HG03521 (cell line): ENCODE measurements around the gene N4BP2.
"Not testable (repeated sequence)": the region's sequence is repeated elsewhere in the genome, so short reads cannot be mapped to it uniquely, and the experiment has no call there.

Experiments used
- ATAC-seq: cut with Tn5 transposase; IDR thresholded peaks from one replicate; pipeline ENCODE4 v1.9.1; 2021; ENCODE audit warnings: mild to moderate bottlenecking, moderate library complexity; ENCODE audit not compliant: unreplicated experiment

N4BP2 gene

DNA sequence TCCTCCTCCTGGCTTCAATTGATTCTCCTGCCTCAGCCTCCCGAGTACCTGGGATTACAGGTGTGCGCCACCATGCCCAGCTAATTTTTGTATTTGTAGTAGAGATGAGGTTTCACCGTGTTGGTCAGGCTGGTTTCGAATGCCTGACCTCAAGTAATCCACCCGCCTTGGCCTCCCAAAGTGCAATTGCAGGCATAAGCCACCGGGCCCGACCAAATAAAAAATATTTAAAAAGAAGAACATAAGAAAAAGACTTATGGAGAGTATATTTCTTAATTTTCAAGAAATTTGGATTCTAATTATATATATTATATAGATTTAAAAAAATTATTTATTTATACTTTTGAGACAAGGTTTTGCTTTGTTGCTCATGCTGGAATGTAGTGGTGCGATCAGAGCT, 29.8 kb downstream of the N4BP2 start:
- no peak for ATAC-seq

DNA sequence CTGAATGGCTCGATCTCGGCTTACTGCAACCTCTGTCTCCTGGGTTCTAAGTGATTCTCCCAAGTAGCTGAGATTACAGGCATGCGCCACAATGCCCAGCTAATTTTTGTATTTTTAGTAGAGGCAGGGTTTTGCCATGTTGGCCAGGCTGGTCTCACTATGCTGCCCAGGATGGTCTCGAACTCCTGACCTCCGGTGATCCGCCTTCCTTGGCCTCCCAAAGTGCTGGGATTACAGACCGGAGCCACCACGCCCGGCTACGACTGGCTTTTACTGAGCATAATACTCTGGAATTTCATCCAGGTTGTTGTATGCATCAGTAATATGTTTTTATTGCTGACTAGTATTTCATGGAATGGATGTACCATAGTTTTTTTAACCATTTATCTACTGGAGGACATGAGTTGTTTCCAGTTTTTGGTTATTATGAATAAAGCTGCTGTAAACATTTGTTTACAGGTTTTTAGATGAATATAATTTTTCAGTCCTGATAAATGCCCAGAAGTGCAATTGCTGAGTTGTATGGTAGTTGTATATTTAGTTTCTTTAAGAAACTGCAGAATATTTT, 31.2 kb downstream of the N4BP2 start:
- ATAC-seq, result no peak

DNA sequence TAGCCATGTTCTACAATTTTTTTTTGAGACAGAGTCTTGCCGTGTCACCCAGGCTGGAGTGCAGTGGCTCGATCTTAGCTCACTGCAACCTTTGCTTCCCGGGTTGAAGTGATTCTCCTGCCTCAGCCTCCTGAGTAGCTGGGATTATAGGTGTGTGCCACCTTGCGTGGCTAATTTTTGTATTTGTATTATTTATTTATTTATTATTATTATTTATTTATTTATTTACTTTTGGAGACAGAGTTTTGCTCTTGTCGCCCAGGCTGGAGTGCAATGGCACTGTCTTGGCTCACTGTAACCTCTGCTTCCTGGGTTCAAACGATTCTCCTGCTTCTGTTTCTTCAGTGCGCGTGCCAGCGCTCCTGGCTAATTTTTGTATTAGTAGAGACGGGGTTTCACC, 36.8 kb downstream of the N4BP2 start:
- not testable (repeated sequence) for ATAC-seq

DNA sequence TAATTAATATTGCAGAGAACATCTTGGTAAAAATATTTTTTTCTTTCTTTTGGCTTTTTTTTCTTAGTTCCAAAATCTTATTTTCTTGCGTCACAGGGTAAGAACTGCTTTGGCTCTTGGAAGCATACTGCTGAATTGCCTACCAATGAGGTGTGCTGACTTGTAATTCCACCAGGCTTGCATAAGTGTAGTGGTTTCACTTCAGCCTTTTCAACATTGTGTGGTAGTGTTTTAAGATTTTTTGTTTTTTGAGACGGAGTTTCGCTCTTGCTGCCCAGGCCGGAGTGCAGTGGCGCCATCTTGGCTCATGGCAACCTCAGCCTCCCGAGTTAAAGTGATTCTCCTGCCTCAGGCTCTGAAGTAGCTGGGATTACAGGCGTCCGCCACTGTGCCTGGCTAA, 42.4 kb downstream of the N4BP2 start:
- ATAC-seq, result no peak

DNA sequence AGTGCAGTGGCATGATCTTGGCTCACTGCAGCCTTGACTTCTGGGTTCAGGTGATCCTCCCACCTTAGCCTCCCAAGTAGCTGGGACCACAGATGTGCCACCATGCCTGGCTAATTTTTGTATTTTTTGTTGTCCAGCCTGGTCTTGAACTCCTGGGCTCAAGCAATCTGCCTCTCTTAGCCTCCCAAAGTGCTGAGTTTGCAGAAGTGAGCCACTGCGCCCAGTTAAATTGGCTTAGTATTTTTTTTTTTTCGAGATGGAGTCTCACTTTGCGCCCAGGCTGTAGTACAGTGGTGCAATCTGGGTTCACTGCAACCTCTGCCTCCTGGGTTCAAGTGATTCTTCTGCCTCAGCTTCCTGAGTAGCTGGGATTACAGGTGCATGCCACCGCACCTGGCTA, 50.5 kb downstream of the N4BP2 start:
- ATAC-seq, result not testable (repeated sequence)

DNA sequence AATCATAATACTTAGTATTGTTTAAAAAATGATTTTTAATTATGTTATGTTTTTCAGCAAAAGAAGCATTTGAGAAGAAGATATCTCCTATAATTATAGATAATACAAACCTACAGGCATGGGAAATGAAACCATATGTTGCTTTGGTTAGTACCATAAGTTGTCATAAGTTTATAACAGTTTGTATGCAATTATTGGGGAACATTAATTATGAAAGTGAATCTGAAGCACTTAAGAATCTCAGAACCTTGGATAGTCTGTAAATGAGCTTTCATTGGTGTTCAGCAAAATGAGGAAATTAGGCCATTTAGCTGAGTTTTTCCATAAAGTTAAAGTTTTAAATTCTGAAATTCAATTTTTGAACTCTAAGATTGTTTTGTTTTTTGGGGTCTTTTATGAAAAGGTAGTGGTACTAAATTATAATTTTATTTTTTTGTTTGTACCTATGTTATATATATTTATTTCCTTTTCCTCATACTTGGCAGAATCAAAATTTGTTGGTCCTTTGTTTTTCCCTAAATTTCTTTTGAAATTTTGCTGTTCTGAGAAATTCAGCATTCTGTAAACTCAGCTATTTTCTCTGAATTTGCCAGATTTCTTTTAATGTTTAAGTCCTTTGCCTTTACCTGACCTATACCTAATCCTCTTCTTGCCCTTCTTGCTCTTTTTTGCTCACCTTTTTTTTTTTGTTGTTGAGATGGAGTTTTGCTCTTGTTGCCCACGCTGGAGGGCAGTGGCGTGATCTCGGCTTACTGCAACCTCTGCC, 55.6 kb downstream of the N4BP2 start:
- no peak for ATAC-seq

DNA sequence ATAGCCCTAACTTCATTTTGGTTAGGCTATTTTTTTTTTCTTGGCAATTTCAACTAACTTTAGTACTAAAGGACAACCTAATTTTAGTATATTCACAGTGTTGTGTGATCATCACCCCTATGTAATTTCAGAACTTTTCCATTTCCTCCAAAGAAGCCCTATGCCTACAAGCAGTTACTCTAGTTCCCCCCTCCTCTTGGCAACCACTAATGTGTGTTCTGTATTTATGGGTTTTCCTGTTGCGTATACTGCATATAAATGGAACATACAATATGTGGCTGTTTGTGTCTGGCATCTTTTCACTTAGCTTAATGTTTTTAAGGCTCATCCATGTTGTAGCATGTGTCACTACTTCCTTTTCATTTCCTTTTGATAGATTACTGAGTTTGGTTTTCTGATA, 57.6 kb downstream of the N4BP2 start:
- ATAC-seq, result no peak

DNA sequence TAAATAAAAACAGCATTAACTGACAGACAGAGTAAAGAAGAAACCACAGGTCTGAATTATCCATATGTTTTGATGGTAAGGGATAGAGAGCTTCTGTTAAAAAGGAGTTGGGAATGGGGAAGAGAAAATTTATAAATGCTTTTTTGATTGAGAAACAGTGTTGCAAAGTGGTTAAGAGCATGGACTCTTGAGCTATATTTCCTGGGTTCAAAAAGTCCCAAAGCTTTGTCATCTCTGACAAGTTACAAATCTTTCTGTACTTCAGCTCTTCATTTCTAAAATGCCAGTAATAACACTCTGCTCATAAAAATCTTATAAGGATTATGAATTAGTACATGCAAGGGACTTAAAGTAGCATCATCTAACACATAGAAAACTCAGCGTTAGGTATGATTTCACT, 62.2 kb downstream of the N4BP2 start:
- ATAC-seq, result no peak

DNA sequence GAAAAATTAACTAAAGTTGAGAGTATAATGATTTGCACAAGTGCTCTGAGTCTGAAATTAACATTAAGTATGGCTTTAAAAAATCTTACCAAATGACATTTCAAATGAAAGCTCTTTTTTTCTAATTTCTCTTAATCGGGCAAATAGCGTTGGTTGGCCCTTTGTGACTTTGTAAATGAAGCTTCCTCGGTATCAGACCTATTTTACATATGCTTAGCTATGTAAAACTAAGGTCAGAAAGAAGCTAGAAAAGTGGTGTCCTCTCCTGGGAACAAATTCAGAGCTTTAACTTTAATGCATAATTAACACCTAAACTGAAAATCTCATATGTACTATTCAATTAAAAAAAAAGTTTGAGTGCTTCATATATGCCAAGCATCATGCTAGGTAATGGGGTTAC, 62.7 kb downstream of the N4BP2 start:
- ATAC-seq, result no peak

DNA sequence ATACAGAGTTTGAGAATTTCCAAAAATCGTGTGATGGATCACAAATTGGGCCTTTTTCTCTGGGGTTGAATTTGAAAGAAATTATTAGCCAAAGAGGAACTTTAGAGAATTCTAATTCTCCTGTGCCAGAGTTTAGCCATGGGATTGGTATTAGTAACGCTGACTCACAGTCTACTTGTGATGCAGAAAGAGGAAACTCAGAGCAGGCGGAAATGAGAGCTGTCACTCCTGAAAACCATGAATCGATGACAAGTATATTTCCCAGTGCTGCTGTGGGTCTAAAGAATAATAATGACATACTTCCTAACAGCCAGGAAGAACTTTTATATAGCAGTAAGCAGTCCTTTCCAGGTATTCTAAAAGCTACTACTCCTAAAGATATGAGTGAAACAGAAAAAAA, 64.9 kb downstream of the N4BP2 start:
- ATAC-seq, result no peak

DNA sequence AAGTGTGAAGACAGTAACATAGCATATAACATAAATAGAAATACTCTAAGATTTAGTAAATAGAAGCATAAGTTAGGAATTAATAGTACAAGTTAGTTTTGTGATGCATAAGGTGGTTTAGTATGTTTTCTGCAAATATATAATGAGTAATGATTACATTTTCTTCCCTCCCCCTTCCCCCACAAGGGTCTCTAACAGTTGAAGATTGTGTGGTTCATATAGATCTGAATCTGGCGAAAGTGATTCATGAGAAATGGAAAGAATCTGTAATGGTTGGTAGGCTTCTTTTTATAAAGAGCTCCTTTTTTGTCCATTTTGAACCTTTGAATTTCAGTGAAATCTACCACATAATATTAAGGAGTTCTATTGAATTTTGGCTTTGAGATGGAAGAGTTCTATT, 66.3 kb downstream of the N4BP2 start:
- no peak for ATAC-seq

DNA sequence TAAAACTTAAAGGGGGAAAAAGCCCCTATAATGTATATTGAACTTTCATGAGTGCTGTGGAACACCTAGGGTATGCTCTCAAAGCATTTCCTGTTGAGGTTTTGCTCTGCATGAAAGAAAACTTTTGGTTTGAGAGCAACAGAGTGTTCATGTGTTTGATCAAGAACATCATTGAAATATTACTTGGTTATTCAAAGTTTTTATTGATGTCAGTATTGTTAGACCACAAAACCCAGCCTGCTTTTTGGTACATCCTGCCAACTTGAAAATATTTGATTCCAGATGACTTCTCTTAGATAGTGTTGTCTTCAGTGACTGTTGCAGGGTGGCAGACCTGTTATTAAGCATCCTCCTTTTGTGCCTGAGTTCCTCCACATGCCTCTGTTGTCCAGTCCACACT, 68.0 kb downstream of the N4BP2 start:
- no peak for ATAC-seq

DNA sequence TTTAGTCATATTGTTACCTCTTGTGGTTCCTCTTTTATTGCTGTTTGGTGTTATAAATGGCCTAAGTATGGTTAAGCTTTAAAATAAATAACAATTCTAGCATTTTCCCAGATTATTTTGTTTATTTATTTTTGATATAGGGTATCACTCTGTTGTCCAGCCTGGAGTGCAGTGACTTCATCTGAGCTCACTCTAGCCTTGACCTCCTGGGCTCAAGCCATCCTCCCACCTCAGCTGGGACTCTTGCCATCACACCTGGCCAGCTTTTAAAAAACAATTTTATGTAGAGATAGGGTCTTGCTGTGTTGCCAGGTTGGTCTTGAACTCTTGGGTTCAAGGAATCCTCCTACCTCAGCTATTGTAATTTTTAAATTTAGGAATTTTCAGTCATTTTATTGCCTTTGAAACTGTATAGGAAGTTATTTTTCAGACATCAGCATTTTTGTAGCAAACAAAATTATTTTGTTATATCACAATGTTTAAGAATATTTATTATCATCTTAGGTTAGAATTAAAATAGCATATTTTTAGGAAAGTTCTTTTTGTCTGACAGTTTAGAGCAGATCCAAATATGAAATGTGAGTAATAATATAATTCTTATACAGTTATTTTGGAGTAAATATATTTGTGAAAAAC, 73.9 kb downstream of the N4BP2 start:
- ATAC-seq, result no peak

DNA sequence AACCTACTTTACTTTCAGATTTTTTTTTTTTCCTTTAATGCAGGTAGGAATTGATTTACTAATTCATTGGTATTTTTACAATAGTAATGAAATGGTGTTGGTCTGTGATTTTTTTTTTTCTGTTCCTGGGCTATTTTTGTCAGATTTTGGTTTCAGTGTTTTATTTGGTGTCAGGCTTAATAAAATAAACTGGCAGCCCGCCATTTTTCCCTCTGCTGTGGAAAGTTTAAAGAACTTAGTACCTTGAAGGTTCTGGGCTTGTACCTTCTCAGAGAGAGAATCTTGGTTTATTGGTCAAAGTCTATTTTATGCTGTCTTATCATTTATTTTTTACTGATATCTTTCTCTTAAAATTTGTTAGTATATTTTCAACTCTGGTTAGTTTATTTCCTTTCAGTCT, 76.2 kb downstream of the N4BP2 start:
- no peak for ATAC-seq

DNA sequence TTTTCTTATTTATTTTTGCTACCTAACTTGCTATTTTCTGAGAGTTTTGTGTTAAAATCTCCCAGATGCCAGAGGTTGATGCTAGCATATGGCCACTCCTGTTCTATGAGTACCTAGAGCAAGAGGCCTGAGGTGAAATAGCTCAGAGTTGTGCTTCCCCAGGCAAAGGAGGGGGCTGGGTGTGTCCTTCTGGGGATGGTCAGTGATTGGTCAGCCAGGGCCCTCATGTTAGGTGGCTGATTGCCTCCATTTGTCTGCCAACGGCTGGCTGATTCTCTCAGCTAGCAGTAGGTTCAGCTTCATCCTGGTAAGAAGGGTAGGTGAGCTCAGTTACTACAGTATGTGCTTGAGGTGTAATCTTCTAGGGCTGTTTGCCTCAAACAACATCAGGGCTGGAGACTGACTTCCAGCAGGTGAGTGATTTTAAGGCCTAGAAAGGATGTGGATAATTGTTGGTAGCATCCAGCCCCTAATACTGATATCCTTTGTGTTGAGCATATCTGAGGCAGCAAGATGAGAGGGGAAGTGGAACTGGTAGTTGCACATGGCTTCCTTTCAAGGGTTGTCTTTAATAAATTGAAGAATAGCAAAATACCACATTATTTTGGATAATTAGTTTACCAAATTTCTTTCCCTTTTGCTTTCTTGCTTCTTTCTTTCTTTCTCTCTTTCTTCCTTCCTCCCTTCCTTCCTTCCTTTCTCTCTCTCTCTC, 77.7 kb downstream of the N4BP2 start:
- ATAC-seq, result no peak

DNA sequence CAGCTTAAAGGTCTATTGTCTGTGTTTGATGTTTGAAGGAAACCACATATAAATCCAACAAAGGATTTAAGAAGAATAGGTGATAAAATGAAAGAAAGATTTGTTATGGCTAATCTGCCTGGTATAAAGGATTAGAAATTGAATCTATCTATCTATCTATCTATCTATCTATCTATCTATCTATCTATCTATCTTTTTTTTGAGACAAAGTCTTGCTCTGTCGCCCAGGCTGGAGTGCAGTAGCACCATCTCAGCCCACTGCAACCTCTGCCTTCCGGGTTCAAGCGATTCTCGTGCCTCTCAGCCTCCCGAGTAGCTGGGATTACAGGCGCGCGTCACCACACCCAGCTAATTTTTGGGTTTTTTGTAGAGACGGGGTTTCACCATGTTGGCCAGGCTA, 79.6 kb downstream of the N4BP2 start:
- ATAC-seq, result not testable (repeated sequence)

DNA sequence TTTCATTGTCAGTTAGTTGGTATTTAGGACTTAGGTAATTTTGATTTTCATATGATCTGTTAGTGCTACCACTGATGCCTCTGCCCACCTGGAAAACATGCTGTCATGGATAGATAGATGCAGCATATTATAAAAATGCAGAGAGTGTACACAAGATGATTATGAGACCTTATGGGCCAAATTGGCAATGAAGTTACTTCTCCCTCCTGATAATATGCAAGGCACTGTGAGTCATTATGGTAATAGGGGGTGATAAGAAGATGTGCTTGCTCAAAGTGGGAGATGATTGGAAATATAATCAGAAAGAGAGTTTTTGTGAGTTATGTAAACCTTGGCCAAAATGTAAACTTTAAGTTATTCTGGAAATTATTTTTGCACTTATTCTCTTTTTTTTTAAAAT, 83.5 kb downstream of the N4BP2 start:
- ATAC-seq, result no peak

DNA sequence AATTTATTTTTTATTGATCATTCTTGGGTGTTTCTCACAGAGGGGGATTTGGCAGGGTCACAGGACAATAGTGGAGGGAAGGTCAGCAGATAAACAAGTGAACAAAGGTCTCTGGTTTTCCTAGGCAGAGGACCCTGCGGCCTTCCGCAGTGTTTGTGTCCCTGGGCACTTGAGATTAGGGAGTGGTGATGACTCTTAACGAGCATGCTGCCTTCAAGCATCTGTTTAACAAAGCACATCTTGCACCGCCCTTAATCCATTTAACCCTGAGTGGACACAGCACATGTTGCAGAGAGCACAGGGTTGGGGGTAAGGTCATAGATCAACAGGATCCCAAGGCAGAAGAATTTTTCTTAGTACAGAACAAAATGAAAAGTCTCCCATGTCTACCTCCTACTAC, 83.9 kb downstream of the N4BP2 start:
- ATAC-seq, result not testable (repeated sequence)

DNA sequence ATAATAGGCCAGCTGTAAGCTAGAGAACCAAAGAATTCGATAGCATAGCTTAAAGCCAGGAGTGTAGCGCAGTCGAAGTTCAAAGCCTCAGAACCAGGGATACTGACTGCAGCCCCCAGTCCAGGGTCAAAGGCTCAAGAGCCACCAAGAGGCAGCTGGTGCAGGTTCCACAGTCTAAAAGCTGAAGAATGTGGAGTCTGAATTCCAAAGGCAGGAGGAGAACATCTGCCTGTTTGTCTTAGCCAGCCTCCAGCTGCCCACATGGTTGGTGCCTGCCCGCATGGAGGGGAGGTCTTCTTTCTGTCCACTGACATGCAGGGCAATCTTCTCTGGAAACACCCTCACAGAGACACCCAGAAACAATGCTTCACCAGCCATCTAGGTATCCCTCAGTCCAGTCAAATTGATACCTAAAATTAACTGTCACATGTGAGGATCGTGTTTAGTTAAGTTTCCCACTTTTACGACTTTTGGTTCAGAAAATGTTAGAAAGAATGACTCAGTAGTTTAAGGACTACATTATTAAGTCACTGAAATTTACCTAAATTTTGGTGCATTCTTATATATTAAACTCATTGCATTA, 87.4 kb downstream of the N4BP2 start:
- ATAC-seq, result no peak

DNA sequence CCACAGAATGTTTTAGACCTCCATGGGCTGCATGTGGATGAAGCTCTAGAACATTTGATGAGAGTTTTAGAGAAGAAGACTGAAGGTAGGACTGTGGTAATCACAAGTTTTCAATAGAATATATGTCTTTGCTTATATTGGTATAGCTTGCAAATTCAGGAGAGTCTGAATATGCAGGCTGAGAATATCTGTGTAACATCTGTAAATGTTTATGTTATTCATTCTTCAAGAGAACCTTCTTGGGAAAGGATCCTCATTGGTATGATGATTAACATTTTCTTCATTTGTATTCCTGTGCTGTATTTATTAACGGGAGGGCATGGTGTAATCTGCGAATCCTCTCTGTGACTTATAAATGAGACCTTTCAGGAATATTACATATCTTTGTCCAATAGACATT, 88.1 kb downstream of the N4BP2 start:
- ATAC-seq, result no peak

DNA sequence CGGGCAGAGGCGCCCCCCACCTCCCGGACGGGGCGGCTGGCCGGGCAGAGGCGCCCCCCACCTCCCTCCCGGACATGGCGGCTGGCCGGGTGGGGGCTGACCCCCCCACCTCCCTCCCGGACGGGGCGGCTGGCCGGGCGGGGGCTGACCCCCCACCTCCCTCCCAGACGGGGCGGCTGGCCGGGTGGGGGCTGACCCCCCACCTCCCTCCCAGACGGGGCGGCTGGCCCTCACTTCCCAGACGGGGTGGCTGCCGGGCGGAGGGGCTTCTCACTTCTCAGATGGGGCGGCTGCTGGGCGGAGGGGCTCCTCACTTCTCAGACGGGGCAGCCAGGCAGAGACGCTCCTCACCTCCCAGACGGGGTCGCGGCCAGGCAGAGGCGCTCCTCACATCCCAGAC, 90.8 kb downstream of the N4BP2 start:
- ATAC-seq, result not testable (repeated sequence)
